Natural killer cell (primary cell): ENCODE data around the gene JPH2. TPM values are rescaled to one million over a fixed set of nuclear protein-coding genes. Genes with fewer than 3 reads are reported as not detected.

ENCODE experiments used
- ATAC-seq, 3 donors: fragments of 150-1000 bp in 2 of 3; fragments of 200-7000 bp in 1 of 3; cut with Tn5 transposase; 1 replicate in 1 of 3; 2 replicates in 2 of 3; pipeline ENCODE4 v1.10.0; 2021; ENCODE audit warnings: mild to moderate bottlenecking in 2 of 3, moderate library complexity in 2 of 3
- DNase-seq, 2 donors: peaks; one replicate each; pipeline versions ENCODE4 v3.0.0 to v3.0.0-alpha.2; 2013 to 2021; ENCODE audit warnings: mixed read lengths in 1 of 2
- H3K27ac ChIP-seq: one replicate; pipeline ENCODE4 v1.5.1; 2013; ENCODE audit warnings: mild to moderate bottlenecking, low read length
- H3K27me3 ChIP-seq: one replicate; pipeline ENCODE4 v1.6.1; 2013; ENCODE audit warnings: low read length; ENCODE audit not compliant: control insufficient read depth, insufficient read depth
- H3K36me3 ChIP-seq: one replicate; pipeline ENCODE4 v1.6.1; 2013; ENCODE audit warnings: low read length; ENCODE audit not compliant: control insufficient read depth, insufficient read depth
- H3K4me1 ChIP-seq: one replicate; pipeline ENCODE4 v1.6.1; 2013; ENCODE audit warnings: low read length; ENCODE audit not compliant: control insufficient read depth, insufficient read depth
- H3K4me3 ChIP-seq: one replicate; pipeline ENCODE4 v1.5.1; 2013; ENCODE audit warnings: low read length
- H3K9me3 ChIP-seq: one replicate; pipeline ENCODE4 v1.6.1; 2013; ENCODE audit warnings: low read length; ENCODE audit not compliant: control insufficient read depth, insufficient read depth
- H3K27ac Mint-ChIP-seq, 2 donors: one replicate each; pipeline ENCODE4 v1.8.0; 2022; ENCODE audit warnings: mild to moderate bottlenecking in 2 of 2, mixed read lengths in 2 of 2, moderate library complexity in 1 of 2
- H3K27me3 Mint-ChIP-seq, 2 donors: one replicate each; pipeline ENCODE4 v1.8.0; 2022; ENCODE audit warnings: low read depth in 2 of 2, mixed read lengths in 2 of 2
- H3K36me3 Mint-ChIP-seq: one replicate; pipeline ENCODE4 v1.8.0; 2022; ENCODE audit warnings: mixed read lengths
- H3K4me1 Mint-ChIP-seq, 2 donors: one replicate each; pipeline ENCODE4 v1.8.0; 2022; ENCODE audit warnings: mixed read lengths in 2 of 2
- H3K4me3 Mint-ChIP-seq: one replicate; pipeline ENCODE4 v1.8.0; 2022; ENCODE audit warnings: mild to moderate bottlenecking, moderate library complexity, mixed read lengths
- H3K9me3 Mint-ChIP-seq, 2 donors: one replicate each; pipeline ENCODE4 v1.8.0; 2022; ENCODE audit warnings: mixed read lengths in 2 of 2
- CTCF ChIP-seq: fragments of 200-600 bp; IDR thresholded peaks from one replicate; pipeline ENCODE4 v1.8.0; 2022; ENCODE audit warnings: antibody characterized with exemption
- WGBS: methylation state at CpG from one replicate; pipeline ENCODE4 v1.1.7; 2013; ENCODE audit warnings: missing lambda C conversion rate; ENCODE audit not compliant: insufficient coverage; 5-methylcytosine and 5-hydroxymethylcytosine counted together
- intact Hi-C: fragments of 100-400 bp; cut with micrococcal nuclease; formaldehyde crosslinking; loops from one replicate; pipeline ENCODE4 v1.14.2; 2022
- total RNA-seq, 4 donors: library from RNA; stranded (reverse); fragments of 120-200 nt in 1 of 4; gene quantifications; one replicate each; pipeline versions ENCODE4 v1.2.3 to v1.2.4, GENCODE V29; 2013 to 2022

JPH2 gene
- not detected for total RNA-seq
- not detected for total RNA-seq (2013)

DNA sequence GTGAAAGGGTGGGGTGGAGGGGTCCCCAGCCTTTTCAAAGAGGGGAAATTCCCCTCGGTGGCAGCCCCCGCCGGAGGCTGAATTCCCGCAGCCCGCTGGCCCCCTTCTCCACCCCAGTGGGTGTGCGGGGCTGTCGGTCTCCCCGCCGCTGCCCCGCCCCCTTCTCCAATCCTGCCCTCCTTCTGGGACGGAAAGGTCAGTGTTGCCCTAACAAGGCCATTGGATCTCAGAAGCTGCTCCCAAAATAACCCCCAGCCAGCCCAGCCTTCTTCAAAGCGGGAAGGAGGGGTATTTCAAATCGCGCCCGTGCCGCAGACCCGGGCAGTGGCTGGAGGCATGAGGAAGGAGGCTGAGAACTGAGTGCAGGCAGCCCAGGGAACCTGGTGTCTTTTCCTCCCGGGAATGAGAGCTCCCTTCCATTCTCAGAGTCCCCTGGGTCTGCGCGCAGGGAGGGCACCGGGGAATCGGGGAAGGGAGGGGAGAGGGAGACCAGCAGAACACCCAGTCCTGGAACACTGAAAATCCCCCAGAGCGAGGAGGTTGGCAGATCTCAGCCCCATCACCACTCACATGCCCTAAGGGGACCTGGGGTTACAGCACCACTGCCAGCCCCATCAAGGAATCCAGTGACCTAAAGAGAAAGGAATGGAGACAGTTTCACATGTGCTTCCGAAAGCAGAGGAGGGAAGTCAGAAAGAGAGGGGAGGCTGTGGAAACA lies at the start of gene JPH2:
Gene JPH2 (minus strand): TSS at position 135 of the 718 bp plus-strand sequence. CDS start 483 bp downstream, outside the sequence.
- Mint-ChIP-seq H3K27me3 (peaks cover 35 to 51% of the 10 kb centered on the region in 2 donors), H3K4me3 (no peak within 1 kb of the TSS)

DNA sequence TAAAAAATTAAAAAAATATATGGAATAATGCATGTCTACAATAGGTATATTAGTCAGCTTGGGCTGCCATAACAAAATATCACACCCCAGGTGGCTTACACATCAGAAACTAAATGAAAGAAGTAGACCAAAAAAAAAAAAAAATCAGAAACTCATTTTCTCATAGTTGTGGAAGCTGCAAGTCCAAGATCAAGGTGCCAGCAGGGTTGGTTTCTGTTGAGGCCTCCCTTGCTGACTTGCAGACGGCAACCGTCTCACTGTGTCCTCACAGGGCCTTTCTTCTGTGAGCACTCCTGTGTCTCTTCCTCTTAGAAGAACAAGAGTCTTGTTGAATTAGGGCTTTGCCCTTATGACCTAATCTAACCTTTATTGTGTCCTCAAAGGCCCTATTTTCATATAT lies 48.7 kb upstream of the JPH2 start:
- H3K27ac ChIP-seq = no peak overlapping the region
- H3K27me3 ChIP-seq = no peaks in the 10 kb centered on the region
- Mint-ChIP-seq H3K4me1 (peaks cover 0 to 5% of the 10 kb centered on the region in 2 donors), H3K27ac (no peak overlapping the region), H3K27me3 (no peaks in the 10 kb centered on the region), H3K36me3 (no peaks in the 10 kb centered on the region), H3K9me3 (no peaks in the 10 kb centered on the region), H3K4me3 (no peak overlapping the region)
- intact Hi-C loops = no loop called here
- no peak for TF ChIP-seq CTCF
- WGBS = 100% methylated on average over 2 of the region's 2 CpGs
- no peak overlapping the region for H3K4me3 ChIP-seq
- H3K36me3 ChIP-seq = no peaks in the 10 kb centered on the region
- H3K4me1 ChIP-seq = no peaks in the 10 kb centered on the region
- DNase-seq (no peak), ATAC-seq (no peak)
- H3K9me3 ChIP-seq = peaks cover 3% of the 10 kb centered on the region

More for the DNA sequence above, at the start of gene JPH2:
- WGBS = 4% methylated on average over 16 of the region's 24 CpGs
- no peak for TF ChIP-seq CTCF
- H3K36me3 ChIP-seq = no peaks in the 10 kb centered on the region
- no peaks in the 10 kb centered on the region for H3K9me3 Mint-ChIP-seq
- peaks cover 10% of the 10 kb centered on the region for H3K4me1 ChIP-seq
- no peak within 1 kb of the TSS for H3K27ac Mint-ChIP-seq
- DNase-seq (no peak), ATAC-seq (peak in 1 of 3 donors; percentile 5)
- H3K4me3 ChIP-seq = no peak within 1 kb of the TSS
- no peak within 1 kb of the TSS for H3K27ac ChIP-seq
- no peaks in the 10 kb centered on the region for H3K36me3 Mint-ChIP-seq
- H3K27me3 ChIP-seq = peaks cover 22% of the 10 kb centered on the region
- intact Hi-C loops = loop anchor here (10.0 kb wide), 1 partner anchor 442 kb away; no protein-coding TSS in a partner anchor
- H3K9me3 ChIP-seq = no peaks in the 10 kb centered on the region
- H3K4me1 Mint-ChIP-seq = no peaks in the 10 kb centered on the region

DNA sequence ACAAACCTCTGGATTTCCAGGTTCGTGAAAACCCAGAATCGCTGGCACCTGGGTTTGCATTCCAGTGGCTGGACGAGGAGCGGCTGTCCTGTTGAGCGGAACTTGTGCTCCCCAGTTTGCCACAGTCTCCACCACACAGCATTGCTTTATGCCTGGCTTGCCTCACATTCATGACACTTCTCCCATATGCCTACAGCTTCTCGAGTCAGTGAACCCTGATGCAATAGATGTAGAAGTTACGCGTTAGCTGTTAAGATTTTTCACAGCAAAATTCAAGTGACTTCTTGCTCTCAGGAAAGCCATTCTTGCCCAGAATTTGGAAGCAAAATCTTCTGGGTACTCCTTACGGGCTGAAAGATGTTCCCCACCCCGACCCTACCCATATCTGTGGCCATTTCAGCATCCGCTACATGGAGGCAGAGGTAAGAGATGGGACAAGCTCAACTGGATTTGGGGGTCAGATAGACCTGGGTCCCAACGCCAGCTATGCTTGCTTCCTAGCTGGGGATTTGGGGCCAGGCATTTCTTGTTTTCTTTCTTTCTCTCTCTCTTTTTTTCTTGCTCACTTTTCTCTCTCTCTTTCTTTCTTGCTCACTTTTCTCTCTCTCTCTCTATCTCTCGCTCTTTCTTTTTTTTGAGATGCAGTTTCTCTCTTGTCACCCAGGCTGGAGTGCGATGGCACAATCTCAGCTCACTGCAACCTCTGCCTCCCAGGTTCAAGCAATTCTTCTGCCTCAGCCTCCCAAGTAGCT lies 47.8 kb upstream of the JPH2 start:
- H3K9me3 Mint-ChIP-seq = no peaks in the 10 kb centered on the region
- no peaks in the 10 kb centered on the region for H3K36me3 Mint-ChIP-seq
- Histone ChIP-seq H3K4me3 (no peak overlapping the region), H3K27ac (no peak overlapping the region), H3K9me3 (peaks cover 3% of the 10 kb centered on the region), H3K27me3 (no peaks in the 10 kb centered on the region), H3K36me3 (no peaks in the 10 kb centered on the region), H3K4me1 (no peaks in the 10 kb centered on the region)
- ATAC-seq (no peak), DNase-seq (no peak)
- intact Hi-C loops = no loop called here
- H3K27me3 Mint-ChIP-seq = no peaks in the 10 kb centered on the region
- no peak overlapping the region for H3K4me3 Mint-ChIP-seq
- WGBS = 94% methylated on average over 14 of the region's 14 CpGs
- no peak overlapping the region for H3K27ac Mint-ChIP-seq
- H3K4me1 Mint-ChIP-seq = peaks cover 0 to 5% of the 10 kb centered on the region in 2 donors
- no peak for TF ChIP-seq CTCF
